Suprapubic skin (tissue), 3 donors: ENCODE measurements around the gene RUFY3.

Experiments
- POLR2A ChIP-seq, 2 donors: fragments of 450-650 bp; IDR thresholded peaks; one replicate each; pipeline ENCODE4 v1.6.1; 2017; ENCODE audit warnings: antibody characterized with exemption in 2 of 2, mild to moderate bottlenecking in 2 of 2, moderate library complexity in 2 of 2
- TF ChIP-seq, protein P1 (sequence below), 2 donors: fragments of 200-600 bp in 1 of 2; fragments of 450-650 bp in 1 of 2; sonication (generic) in 1 of 2; IDR thresholded peaks; one replicate each; pipeline ENCODE4 v1.5.1; 2016 to 2019; ENCODE audit warnings: antibody characterized with exemption in 2 of 2, mild to moderate bottlenecking in 1 of 2, moderate library complexity in 1 of 2

DNA sequence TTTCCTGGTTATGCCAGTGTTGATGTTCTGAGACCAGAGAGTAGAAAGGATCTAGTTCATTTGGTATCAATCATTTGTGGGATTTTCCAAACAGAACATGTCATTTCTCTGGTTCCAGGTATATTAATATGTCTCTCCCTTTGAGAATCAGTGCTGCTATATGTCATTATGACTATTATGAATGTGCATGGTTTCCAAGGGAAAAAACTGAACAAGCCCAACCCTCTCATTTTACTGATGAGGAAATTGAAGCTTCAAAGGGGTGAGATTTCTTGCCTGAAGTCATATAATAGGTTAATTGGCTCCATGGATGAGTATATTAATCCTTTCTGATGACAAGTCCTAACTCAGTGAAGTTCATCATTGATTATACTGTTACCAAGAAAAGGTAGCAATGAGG, 31.9 kb downstream of the RUFY3 start:
- TF ChIP-seq, protein P1, sequence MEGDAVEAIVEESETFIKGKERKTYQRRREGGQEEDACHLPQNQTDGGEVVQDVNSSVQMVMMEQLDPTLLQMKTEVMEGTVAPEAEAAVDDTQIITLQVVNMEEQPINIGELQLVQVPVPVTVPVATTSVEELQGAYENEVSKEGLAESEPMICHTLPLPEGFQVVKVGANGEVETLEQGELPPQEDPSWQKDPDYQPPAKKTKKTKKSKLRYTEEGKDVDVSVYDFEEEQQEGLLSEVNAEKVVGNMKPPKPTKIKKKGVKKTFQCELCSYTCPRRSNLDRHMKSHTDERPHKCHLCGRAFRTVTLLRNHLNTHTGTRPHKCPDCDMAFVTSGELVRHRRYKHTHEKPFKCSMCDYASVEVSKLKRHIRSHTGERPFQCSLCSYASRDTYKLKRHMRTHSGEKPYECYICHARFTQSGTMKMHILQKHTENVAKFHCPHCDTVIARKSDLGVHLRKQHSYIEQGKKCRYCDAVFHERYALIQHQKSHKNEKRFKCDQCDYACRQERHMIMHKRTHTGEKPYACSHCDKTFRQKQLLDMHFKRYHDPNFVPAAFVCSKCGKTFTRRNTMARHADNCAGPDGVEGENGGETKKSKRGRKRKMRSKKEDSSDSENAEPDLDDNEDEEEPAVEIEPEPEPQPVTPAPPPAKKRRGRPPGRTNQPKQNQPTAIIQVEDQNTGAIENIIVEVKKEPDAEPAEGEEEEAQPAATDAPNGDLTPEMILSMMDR (IDR thresholded peaks at IDR 0.05), result no peak
- no peak for TF ChIP-seq POLR2A (IDR thresholded peaks at IDR 0.05)
